MM.1S (cell line): ENCODE measurements around the gene HPCA.

Source experiments
- CTCF ChIP-seq: fragments of 300-600 bp; sonication (generic); IDR thresholded peaks from 2 replicates; pipeline ENCODE4 v1.5.1; 2016; ENCODE audit warnings: antibody characterized with exemption, low read length, mixed read lengths
- EZH2 ChIP-seq: fragments of 300-600 bp; sonication (generic); optimal IDR thresholded peaks from 2 replicates; pipeline ENCODE3; 2017; ENCODE audit warnings: low read depth, mild to moderate bottlenecking, antibody characterized with exemption, low read length, mixed read lengths
- EZH2phosphoT487 ChIP-seq: fragments of 300-600 bp; sonication (generic); IDR thresholded peaks from 2 replicates; pipeline ENCODE4 v1.6.1; 2018; ENCODE audit warnings: antibody characterized with exemption, low read length

DNA sequence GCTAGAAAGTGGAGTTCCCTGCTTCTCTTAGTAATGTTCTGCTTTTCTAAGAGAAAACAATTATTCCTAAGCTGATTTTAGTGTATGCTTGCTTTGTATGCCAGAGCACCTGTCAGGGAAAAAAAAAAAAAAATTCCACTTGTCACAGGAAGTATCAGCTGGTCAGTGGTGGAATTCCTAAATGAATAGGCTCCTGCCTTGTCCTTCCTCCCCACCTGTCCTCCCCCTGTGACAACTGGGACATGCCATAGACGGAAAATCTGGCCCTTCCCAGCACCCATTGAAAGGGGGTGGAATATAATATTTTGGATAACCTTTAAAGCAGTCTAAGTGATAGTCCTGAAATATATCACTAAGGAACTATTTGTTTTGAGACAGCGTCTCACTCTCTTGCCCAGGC lies 26.4 kb upstream of the HPCA start:
- TF ChIP-seq CTCF, result no peak
- TF ChIP-seq EZH2, result no peak
- TF ChIP-seq EZH2phosphoT487, result no peak
